Neural cell (in vitro differentiated cells): ENCODE data around the gene IFNGR2. TPM values are rescaled to one million over a fixed set of nuclear protein-coding genes. Genes with fewer than 3 reads are reported as not detected.
A peak's percentile ranks its signal among the peaks of the same experiment; 100 is the strongest.

ENCODE experiments used
- H2AFZ ChIP-seq: fragments of 200-600, 300-800 bp; sonication (generic), shearing (Covaris generic); 2 replicates; pipeline ENCODE4 v1.6.0; 2014; ENCODE audit warnings: low read depth, mild to moderate bottlenecking, antibody characterized with exemption, low read length, moderate library complexity
- H3F3A ChIP-seq: fragments of 200-600 bp; shearing (Covaris generic); 2 replicates; pipeline ENCODE4 v1.6.1; 2016; ENCODE audit warnings: mild to moderate bottlenecking, moderate library complexity, mixed read lengths, antibody characterized with exemption, low read length; ENCODE audit not compliant: insufficient read depth, poor library complexity, severe bottlenecking
- H3K27ac ChIP-seq: fragments of 200-600, 300-800 bp; sonication (generic), shearing (Covaris generic); 2 replicates; pipeline ENCODE4 v1.5.1; 2014; ENCODE audit warnings: mild to moderate bottlenecking, low read length, moderate library complexity
- H3K27me3 ChIP-seq: fragments of 300-800, 200-600 bp; sonication (generic), shearing (Covaris generic); 2 replicates; pipeline ENCODE4 v1.6.0; 2014; ENCODE audit warnings: mild to moderate bottlenecking, low read depth, low read length, moderate library complexity; ENCODE audit not compliant: insufficient read depth
- H3K36me3 ChIP-seq: fragments of 300-800, 200-600 bp; sonication (generic), shearing (Covaris generic); 2 replicates; pipeline ENCODE4 v1.5.1; 2014; ENCODE audit warnings: mild to moderate bottlenecking, antibody characterized with exemption, low read length, moderate library complexity; ENCODE audit not compliant: insufficient read depth
- H3K4me2 ChIP-seq: fragments of 300-800, 200-600 bp; sonication (generic), shearing (Covaris generic); 2 replicates; pipeline ENCODE4 v1.6.0; 2014; ENCODE audit warnings: mild to moderate bottlenecking, low read length
- H3K4me3 ChIP-seq: fragments of 300-800, 200-600 bp; sonication (generic), shearing (Covaris generic); 2 replicates; pipeline ENCODE4 v1.5.1; 2014; ENCODE audit warnings: mild to moderate bottlenecking, low read length, moderate library complexity
- H3K79me2 ChIP-seq: fragments of 200-600 bp; shearing (Covaris generic); replicated peaks from 2 replicates; pipeline ENCODE4 v1.6.0; 2014; ENCODE audit warnings: mild to moderate bottlenecking, low read length, moderate library complexity; ENCODE audit not compliant: insufficient read depth
- H3K9ac ChIP-seq: fragments of 300-800, 200-600 bp; sonication (generic), shearing (Covaris generic); 2 replicates; pipeline ENCODE4 v1.6.1; 2016; ENCODE audit warnings: mild to moderate bottlenecking, low read length, mixed read lengths
- H3K9me2 ChIP-seq: fragments of 200-600 bp; shearing (Covaris generic); 2 replicates; pipeline ENCODE4 v1.6.1; 2016; ENCODE audit warnings: mild to moderate bottlenecking, low read length, mixed read lengths; ENCODE audit not compliant: insufficient read depth
- H3K9me3 ChIP-seq: fragments of 200-600, 300-800 bp; sonication (generic), shearing (Covaris generic); 2 replicates; pipeline ENCODE4 v1.6.1; 2016; ENCODE audit warnings: mild to moderate bottlenecking, mixed run types, low read length, moderate library complexity, mixed read lengths
- H4K20me1 ChIP-seq: fragments of 200-600 bp; shearing (Covaris generic); 2 replicates; pipeline ENCODE4 v1.6.1; 2016; ENCODE audit warnings: mild to moderate bottlenecking, mixed run types; ENCODE audit not compliant: insufficient read depth
- EP300 ChIP-seq: fragments of 450-650 bp; conservative IDR thresholded peaks from 2 replicates; pipeline ENCODE4 v1.6.1; 2014; ENCODE audit warnings: antibody characterized with exemption, mild to moderate bottlenecking, moderate library complexity; ENCODE audit not compliant: poor library complexity, severe bottlenecking
- EZH2 ChIP-seq: fragments of 200-600, 300-800 bp; shearing (Covaris generic), sonication (generic); IDR thresholded peaks from 2 replicates; pipeline ENCODE4 v1.6.1; 2014; ENCODE audit warnings: antibody characterized with exemption, low read length, borderline replicate concordance, mild to moderate bottlenecking; ENCODE audit not compliant: insufficient read depth, poor library complexity, severe bottlenecking
- MXI1 ChIP-seq: fragments of 450-650 bp; conservative IDR thresholded peaks from 2 replicates; pipeline ENCODE4 v1.6.1; 2014; ENCODE audit warnings: antibody characterized with exemption, mild to moderate bottlenecking; ENCODE audit not compliant: poor library complexity, severe bottlenecking
- POLR2AphosphoS5 ChIP-seq: IDR thresholded peaks from 2 replicates; pipeline ENCODE4 v1.6.1; 2012
- RAD21 ChIP-seq: fragments of 450-650 bp; conservative IDR thresholded peaks from 2 replicates; pipeline ENCODE4 v1.6.1; 2014; ENCODE audit warnings: antibody characterized with exemption, mild to moderate bottlenecking, moderate library complexity
- SMC3 ChIP-seq: fragments of 450-650 bp; conservative IDR thresholded peaks from 2 replicates; pipeline ENCODE4 v1.6.1; 2014; ENCODE audit warnings: antibody characterized with exemption, mild to moderate bottlenecking, moderate library complexity; ENCODE audit not compliant: poor library complexity
- TAF1 ChIP-seq: IDR thresholded peaks from 2 replicates; pipeline ENCODE4 v1.6.1; 2012; ENCODE audit warnings: low read depth
- polyA plus RNA-seq: library from polyadenylated mRNA; depleted of rRNA; stranded (reverse); fragments of >200 nt; gene quantifications from 2 replicates; pipeline ENCODE4 v1.2.3, GENCODE V29; 2014
- TF ChIP-seq, protein P1 (sequence below): fragments of 450-650 bp; IDR thresholded peaks from 2 replicates; pipeline ENCODE4 v1.5.1; 2014; ENCODE audit warnings: antibody characterized with exemption, mild to moderate bottlenecking, moderate library complexity; ENCODE audit not compliant: poor library complexity, severe bottlenecking
- TF ChIP-seq, protein P2 (sequence below): IDR thresholded peaks from 2 replicates; pipeline ENCODE4 v1.6.1; 2012; ENCODE audit warnings: borderline replicate concordance

IFNGR2 gene
- polyA plus RNA-seq, 1 donor from 2014 or later = 57.2 TPM

DNA sequence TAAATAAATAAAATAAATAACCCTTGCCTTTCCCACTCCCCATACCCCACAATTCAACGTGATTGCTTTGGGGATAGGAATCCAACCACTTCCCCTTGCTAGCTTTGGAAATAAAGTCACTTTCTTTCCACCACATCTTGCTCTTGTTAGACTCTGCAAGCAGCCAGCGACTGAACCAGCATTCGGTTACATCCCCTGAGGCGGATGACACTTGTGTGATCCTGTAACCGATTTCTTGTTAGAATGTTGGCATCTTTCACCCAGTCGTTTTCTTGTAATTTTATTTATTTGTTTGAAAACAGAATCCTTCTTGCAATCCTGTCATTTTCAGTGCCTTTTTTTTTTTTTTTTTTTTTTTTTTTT is 1.6 kb upstream of the IFNGR2 start:
- Histone ChIP-seq H4K20me1 (no peaks in the 10 kb centered on the region), H3K4me3 (no peak overlapping the region), H3K27ac (no peak overlapping the region), H3K4me2 (no peak overlapping the region), H2AFZ (no peak overlapping the region), H3K36me3 (no peaks in the 10 kb centered on the region), H3F3A (no peaks in the 10 kb centered on the region), H3K27me3 (no peaks in the 10 kb centered on the region), H3K9ac (no peak overlapping the region), H3K79me2 (peaks cover 13% of the 10 kb centered on the region), H3K9me2 (no peaks in the 10 kb centered on the region), H3K9me3 (no peaks in the 10 kb centered on the region)
- no peak for TF ChIP-seq TAF1
- TF ChIP-seq, protein P1, sequence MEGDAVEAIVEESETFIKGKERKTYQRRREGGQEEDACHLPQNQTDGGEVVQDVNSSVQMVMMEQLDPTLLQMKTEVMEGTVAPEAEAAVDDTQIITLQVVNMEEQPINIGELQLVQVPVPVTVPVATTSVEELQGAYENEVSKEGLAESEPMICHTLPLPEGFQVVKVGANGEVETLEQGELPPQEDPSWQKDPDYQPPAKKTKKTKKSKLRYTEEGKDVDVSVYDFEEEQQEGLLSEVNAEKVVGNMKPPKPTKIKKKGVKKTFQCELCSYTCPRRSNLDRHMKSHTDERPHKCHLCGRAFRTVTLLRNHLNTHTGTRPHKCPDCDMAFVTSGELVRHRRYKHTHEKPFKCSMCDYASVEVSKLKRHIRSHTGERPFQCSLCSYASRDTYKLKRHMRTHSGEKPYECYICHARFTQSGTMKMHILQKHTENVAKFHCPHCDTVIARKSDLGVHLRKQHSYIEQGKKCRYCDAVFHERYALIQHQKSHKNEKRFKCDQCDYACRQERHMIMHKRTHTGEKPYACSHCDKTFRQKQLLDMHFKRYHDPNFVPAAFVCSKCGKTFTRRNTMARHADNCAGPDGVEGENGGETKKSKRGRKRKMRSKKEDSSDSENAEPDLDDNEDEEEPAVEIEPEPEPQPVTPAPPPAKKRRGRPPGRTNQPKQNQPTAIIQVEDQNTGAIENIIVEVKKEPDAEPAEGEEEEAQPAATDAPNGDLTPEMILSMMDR = no peak
- TF ChIP-seq EZH2 = no peak
- TF ChIP-seq, protein P2, sequence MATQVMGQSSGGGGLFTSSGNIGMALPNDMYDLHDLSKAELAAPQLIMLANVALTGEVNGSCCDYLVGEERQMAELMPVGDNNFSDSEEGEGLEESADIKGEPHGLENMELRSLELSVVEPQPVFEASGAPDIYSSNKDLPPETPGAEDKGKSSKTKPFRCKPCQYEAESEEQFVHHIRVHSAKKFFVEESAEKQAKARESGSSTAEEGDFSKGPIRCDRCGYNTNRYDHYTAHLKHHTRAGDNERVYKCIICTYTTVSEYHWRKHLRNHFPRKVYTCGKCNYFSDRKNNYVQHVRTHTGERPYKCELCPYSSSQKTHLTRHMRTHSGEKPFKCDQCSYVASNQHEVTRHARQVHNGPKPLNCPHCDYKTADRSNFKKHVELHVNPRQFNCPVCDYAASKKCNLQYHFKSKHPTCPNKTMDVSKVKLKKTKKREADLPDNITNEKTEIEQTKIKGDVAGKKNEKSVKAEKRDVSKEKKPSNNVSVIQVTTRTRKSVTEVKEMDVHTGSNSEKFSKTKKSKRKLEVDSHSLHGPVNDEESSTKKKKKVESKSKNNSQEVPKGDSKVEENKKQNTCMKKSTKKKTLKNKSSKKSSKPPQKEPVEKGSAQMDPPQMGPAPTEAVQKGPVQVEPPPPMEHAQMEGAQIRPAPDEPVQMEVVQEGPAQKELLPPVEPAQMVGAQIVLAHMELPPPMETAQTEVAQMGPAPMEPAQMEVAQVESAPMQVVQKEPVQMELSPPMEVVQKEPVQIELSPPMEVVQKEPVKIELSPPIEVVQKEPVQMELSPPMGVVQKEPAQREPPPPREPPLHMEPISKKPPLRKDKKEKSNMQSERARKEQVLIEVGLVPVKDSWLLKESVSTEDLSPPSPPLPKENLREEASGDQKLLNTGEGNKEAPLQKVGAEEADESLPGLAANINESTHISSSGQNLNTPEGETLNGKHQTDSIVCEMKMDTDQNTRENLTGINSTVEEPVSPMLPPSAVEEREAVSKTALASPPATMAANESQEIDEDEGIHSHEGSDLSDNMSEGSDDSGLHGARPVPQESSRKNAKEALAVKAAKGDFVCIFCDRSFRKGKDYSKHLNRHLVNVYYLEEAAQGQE = no peak
- TF ChIP-seq POLR2AphosphoS5 = no peak
- TF ChIP-seq SMC3 = no peak
- no peak for TF ChIP-seq RAD21
- TF ChIP-seq MXI1 = no peak
- TF ChIP-seq EP300 = no peak

DNA sequence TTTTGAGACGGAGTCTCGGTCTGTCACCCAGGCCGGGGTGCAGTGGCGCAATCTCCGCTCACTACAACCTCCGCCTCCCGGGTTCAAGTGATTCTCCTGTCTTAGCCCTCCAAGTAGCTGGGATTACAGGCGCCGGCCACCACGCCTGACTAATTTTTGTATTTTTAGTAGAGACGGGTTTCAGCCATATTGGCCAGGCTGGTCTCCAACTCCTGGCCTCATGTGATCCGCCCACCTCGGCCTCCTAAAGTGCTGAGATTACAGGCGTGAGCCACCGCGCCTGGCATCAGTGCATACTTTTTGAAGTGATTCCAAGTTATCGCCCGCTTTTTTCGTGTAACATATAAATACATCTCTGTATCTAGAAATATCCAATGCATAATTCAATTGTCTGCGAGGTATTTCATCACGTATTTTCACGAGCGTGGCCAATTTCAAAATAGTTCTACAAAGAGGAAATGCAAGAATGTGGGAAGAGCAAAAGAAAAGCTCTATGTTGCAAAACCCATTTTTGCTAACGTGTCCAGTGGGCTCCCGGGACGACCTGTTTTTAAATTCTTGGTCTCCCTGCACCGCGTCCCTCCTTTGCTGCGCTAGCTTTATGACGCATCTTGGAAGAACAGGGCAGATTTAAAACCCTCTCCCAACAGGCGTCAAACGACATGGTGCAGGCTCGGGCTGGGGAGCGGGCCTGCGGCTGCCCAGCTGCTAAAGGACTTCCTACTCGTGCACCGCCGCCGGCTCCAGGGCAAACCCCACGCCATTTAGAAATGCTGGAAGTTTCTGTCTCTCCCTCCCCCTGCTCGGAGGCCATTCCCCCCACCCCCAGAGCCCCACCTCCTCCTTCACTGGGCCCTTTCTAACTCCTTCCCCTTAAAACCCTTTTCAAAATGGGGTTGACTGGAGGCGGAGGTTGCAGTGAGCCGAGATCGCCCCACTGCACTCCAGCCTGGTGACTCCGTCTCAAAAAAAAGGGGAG is 923 bp upstream of the IFNGR2 start:
- Histone ChIP-seq H2AFZ (peak overlapping the region; percentile 21), H3K4me3 (peak overlapping the region; percentile 64), H4K20me1 (no peaks in the 10 kb centered on the region), H3K27ac (no peak overlapping the region), H3K9me2 (no peaks in the 10 kb centered on the region), H3K27me3 (no peaks in the 10 kb centered on the region), H3K36me3 (no peaks in the 10 kb centered on the region), H3K4me2 (no peak overlapping the region), H3K9me3 (no peaks in the 10 kb centered on the region), H3K9ac (peak overlapping the region; percentile 84), H3K79me2 (peaks cover 13% of the 10 kb centered on the region), H3F3A (no peaks in the 10 kb centered on the region)
- TF ChIP-seq SMC3 (no peak), EP300 (no peak), POLR2AphosphoS5 (no peak), EZH2 (no peak), TAF1 (no peak), MXI1 (no peak), RAD21 (no peak)
- TF ChIP-seq, protein P2 = no peak
- TF ChIP-seq, protein P1 = no peak
